GM23338 (cell line): Measurements from ENCODE around the gene FTO.

Experiments
- CREB1 ChIP-seq: fragments of 250-450 bp; sonication (Bioruptor Pico); IDR thresholded peaks from 2 replicates; pipeline ENCODE4 v1.5.0; 2020; ENCODE audit warnings: low read depth, mild to moderate bottlenecking, moderate library complexity
- CTCF ChIP-seq, 2 experiments: fragments of 200-600 bp in 1 of 2; sonication (generic) in 1 of 2; conservative IDR thresholded peaks; 2 replicates each; pipeline versions ENCODE4 v1.5.1 to v1.6.1; 2016 to 2017; ENCODE audit warnings: antibody characterized with exemption in 2 of 2, low read depth in 2 of 2, mild to moderate bottlenecking in 2 of 2, moderate library complexity in 1 of 2
- ETS1 ChIP-seq: IDR thresholded peaks from 2 replicates; pipeline ENCODE4 v1.6.1; 2016; ENCODE audit warnings: antibody characterized with exemption
- EZH2 ChIP-seq: fragments of 200-600 bp; sonication (generic); IDR thresholded peaks from one replicate; pipeline ENCODE4 v1.8.0; 2017; ENCODE audit warnings: antibody characterized with exemption, mild to moderate bottlenecking, low read depth; ENCODE audit not compliant: unreplicated experiment
- EZH2phosphoT487 ChIP-seq: fragments of 200-600 bp; sonication (generic); IDR thresholded peaks from one replicate; pipeline ENCODE4 v1.8.1; 2018; ENCODE audit warnings: antibody characterized with exemption; ENCODE audit not compliant: unreplicated experiment
- JUNB ChIP-seq: IDR thresholded peaks from one replicate; pipeline ENCODE4 v1.6.1; 2016; ENCODE audit warnings: antibody characterized with exemption; ENCODE audit not compliant: unreplicated experiment
- NANOG ChIP-seq: IDR thresholded peaks from 2 replicates; pipeline ENCODE4 v1.6.1; 2016; ENCODE audit warnings: antibody characterized with exemption, borderline replicate concordance
- POLR2AphosphoS5 ChIP-seq: IDR thresholded peaks from 2 replicates; pipeline ENCODE4 v1.6.1; 2016; ENCODE audit warnings: antibody characterized with exemption, low read depth
- REST ChIP-seq: IDR thresholded peaks from one replicate; pipeline ENCODE4 v1.6.1; 2018; ENCODE audit warnings: antibody characterized with exemption; ENCODE audit not compliant: unreplicated experiment
- STAT1 ChIP-seq: IDR thresholded peaks from one replicate; pipeline ENCODE4 v1.6.1; 2016; ENCODE audit warnings: antibody characterized with exemption; ENCODE audit not compliant: unreplicated experiment
- ZNF114 ChIP-seq: fragments of 250-450 bp; sonication (Bioruptor Pico); IDR thresholded peaks from 2 replicates; pipeline ENCODE4 v1.5.0; 2020; ENCODE audit warnings: mild to moderate bottlenecking, moderate library complexity
- ZNF331 ChIP-seq: fragments of 250-450 bp; sonication (Bioruptor Pico); IDR thresholded peaks from 2 replicates; pipeline ENCODE4 v1.5.0; 2020; ENCODE audit warnings: low read depth, mild to moderate bottlenecking, moderate library complexity
- ZNF462 ChIP-seq: fragments of 250-450 bp; sonication (Bioruptor Pico); IDR thresholded peaks from 2 replicates; pipeline ENCODE4 v1.5.0; 2020; ENCODE audit warnings: mild to moderate bottlenecking, moderate library complexity

GRCh38 chr16:54060599-54061421 is 356.9 kb downstream of the FTO start:
- TF ChIP-seq POLR2AphosphoS5 (no peak), EZH2phosphoT487 (no peak), CTCF (conservative IDR thresholded peaks at IDR 0.05; ENCODE audit: low read depth in 2 of 2) (no peak), EZH2 (no peak), ETS1 (no peak), STAT1 (no peak), REST (no peak), ZNF331 (CRISPR knock-in tag) (no peak), ZNF114 (no peak), CREB1 (no peak), JUNB (no peak), ZNF462 (no peak), NANOG (no peak)
